HG03097 (cell line): ENCODE measurements around the gene ALKBH7.
"Not testable (repeated sequence)": the region's sequence is repeated elsewhere in the genome, so short reads cannot be mapped to it uniquely, and the experiment has no call there.

Source experiments
- ATAC-seq: cut with Tn5 transposase; IDR thresholded peaks from one replicate; pipeline ENCODE4 v1.9.1; 2021; ENCODE audit not compliant: unreplicated experiment, low FRiP score

ALKBH7 gene

GRCh38 chr19:6394831-6395230 is 22.2 kb downstream of the ALKBH7 start:
- no peak for ATAC-seq

DNA sequence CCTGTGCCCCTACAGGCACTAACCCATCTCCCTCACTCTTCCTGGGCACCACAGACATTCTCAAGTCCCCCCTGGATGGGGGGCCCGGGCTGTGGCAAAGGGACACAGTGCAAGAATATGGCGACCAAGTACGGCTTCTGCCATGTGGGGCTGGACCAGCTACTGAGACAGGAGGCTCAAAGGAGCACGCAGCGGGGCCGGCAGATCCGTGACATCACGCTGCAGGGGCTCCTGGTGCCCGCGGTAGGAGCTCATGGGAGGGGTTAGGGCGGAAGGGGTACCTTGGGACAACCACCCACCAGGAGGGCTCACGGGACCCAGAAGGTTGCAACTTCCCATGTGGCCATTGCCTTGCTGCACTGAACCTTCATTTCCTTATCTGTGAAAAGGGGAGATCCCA is 23.7 kb downstream of the ALKBH7 start:
- ATAC-seq: no peak

GRCh38 chr19:6400062-6400944 is 27.7 kb downstream of the ALKBH7 start:
- not testable (repeated sequence) for ATAC-seq

GRCh38 chr19:6402058-6402457 is 29.5 kb downstream of the ALKBH7 start:
- no peak for ATAC-seq

GRCh38 chr19:6402837-6403608 is 30.4 kb downstream of the ALKBH7 start:
- no peak for ATAC-seq

DNA sequence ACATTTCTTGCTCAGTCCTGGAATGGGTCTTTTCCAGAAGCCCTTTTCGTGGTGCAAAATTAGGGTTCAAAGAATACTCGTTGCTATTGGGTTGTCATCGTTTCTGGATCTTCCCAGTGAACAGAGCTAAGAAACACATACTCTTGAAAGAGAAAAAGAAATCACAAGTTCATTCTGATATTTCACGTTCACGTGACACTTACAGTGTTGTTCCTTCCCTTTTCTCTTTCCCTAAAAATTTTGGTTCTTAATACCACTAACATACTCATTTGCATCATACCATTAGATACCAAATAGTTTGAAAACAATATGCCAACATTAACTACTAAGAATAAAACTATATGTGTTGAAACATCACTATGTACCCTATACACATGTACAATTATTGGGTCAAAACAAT is 33.8 kb downstream of the ALKBH7 start:
- no peak for ATAC-seq

DNA sequence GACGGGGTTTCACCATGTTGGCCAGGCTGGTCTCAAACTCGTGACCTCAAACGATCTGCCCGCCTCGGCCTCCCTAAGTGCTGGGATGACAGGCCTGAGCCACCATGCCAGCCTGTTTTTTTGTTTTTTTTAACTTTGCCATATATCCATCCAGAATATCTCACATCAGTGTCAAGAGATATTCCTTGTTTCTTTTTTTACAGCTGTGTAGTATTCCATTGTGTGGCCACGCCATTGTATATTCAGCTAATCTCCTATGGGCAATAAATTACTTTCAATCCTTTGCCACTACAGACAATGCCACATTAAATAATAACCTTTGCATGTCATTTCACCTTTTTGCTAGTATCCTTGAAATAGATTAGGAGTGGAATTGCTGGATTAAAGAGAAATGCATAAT is 36.8 kb downstream of the ALKBH7 start:
- ATAC-seq: no peak

- no peak for ATAC-seq
Observed at GRCh38 chr19:6412061-6412446, 39.5 kb downstream of the ALKBH7 start.

- no peak for ATAC-seq
Observed at GRCh38 chr19:6412447-6413091, 40.0 kb downstream of the ALKBH7 start.

GRCh38 chr19:6413291-6413690 is 40.7 kb downstream of the ALKBH7 start:
- no peak for ATAC-seq

- no peak for ATAC-seq
Observed at GRCh38 chr19:6413721-6414643, 41.4 kb downstream of the ALKBH7 start.

DNA sequence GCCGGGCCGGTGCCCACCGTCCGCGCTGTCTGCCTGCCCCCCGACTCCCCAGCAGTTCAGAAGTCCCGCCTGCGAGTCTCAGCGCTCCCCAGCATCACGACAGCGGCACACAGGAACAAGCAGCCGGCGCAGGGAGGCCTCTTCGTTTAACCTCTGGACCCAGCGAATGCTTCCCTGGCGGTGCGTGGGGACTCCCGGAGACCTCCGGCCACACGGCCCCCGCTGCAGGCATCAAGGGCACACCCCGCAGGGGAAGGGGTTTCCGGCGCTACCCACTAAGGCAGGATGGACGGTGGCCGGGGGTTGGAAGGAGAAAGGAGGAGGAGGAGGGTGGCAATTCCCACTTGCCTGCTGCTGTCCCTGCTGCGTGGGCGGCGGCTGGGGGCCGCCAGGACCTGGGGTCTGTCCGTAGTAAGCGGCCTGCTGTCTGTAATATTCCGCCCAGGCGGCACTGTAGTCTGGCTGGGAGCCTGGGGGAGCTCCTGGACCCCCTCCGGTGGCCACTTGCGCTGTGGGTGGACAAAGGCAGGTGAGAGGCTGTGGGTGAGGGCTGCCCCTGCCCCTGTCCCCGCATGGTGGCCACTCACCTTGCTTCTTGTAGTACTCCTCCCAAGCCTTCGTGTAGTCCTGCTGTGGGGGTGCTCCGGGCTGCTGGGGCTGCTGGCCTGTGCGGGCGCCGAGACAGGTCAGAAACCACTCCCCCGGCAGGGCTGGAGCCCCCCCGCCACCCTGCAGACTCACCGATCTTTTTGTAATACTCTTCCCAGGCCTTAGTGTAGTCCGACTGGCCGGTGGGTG is 42.4 kb downstream of the ALKBH7 start:
- no peak for ATAC-seq

GRCh38 chr19:6415591-6416190 is 43.1 kb downstream of the ALKBH7 start:
- ATAC-seq: no peak

GRCh38 chr19:6416658-6417405 is 44.2 kb downstream of the ALKBH7 start:
- ATAC-seq: no peak

DNA sequence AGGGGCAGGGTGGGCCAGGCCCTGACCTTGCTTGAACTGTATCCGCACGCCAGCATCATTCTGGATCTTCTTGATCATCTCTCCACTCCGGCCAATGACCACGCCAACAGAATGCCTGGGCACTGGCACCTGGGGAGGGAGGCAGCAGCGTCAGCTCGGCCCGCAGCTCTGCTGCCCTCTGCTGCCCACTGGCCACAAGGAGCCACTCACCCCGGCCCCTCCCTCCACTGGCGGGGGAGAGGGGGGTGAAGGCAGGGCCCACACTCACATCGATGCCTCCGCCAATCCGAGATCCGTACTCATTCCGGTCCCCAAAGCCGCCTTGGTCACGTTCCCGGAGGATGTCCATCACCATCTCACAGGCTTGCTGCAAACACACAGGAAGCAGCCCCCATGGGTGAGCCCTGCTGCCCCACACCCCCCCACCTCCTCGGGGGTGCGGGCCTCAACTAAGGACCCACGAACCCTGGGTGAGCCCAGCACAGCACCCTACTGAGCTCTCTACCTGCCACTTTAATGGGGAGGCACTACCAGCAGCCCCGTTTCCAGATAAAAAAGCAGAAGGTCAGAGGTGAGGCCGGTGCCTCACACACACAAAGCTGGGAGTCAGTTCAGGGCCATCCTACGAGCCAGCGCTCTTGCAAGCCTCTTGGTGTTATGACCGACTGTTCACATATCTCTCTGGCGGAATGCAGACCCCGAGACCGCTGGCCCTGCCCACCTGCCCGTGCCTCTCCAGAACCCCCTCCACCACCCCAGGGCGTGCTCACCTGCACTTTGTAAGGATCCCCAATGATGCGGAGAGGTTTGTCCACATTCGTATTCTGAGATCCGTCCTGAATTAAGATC is 45.3 kb downstream of the ALKBH7 start:
- ATAC-seq: no peak

- ATAC-seq: no peak
Observed at GRCh38 chr19:6418562-6418932, 46.0 kb downstream of the ALKBH7 start.
